GM06990 (cell line): Measurements from ENCODE around the gene HSPA9.

ENCODE experiments used
- DNase-seq: peaks from one replicate; pipeline ENCODE4 v3.0.0-alpha.2; 2011; ENCODE audit not compliant: insufficient read length; ENCODE audit errors: extremely low read depth
- H3K27me3 ChIP-seq: replicated peaks from 2 replicates; pipeline ENCODE4 v1.6.0; 2011; ENCODE audit warnings: low read length; ENCODE audit not compliant: control insufficient read depth, insufficient read depth
- H3K36me3 ChIP-seq: 2 replicates; pipeline ENCODE4 v1.5.1; 2011; ENCODE audit warnings: low read length; ENCODE audit not compliant: control insufficient read depth, insufficient read depth
- H3K4me3 ChIP-seq: replicated peaks from 2 replicates; pipeline ENCODE4 v1.5.1; 2011; ENCODE audit warnings: low read depth, mild to moderate bottlenecking, control low read depth, low read length
- CTCF ChIP-seq: IDR thresholded peaks from 2 replicates; pipeline ENCODE4 v1.5.1; 2011; ENCODE audit warnings: low read length, control low read depth, mild to moderate bottlenecking, inconsistent platforms; ENCODE audit not compliant: insufficient read depth, poor library complexity, severe bottlenecking

The HSPA9 gene

GRCh38 chr5:138575194-138576015 lies at the start of gene HSPA9:
TSS of gene HSPA9 (minus strand) at chr5:138575401. CDS start at chr5:138575318, 83 bp downstream.
- Histone ChIP-seq H3K36me3 (peaks cover 10% of the 10 kb centered on the region), H3K27me3 (no peaks in the 10 kb centered on the region), H3K4me3 (peak within 1 kb of the TSS; percentile 99)
- TF ChIP-seq CTCF = no peak
- peak; percentile 96 for DNase-seq

GRCh38 chr5:138623053-138623452 lies 47.9 kb upstream of the HSPA9 start:
- Histone ChIP-seq H3K36me3 (no peaks in the 10 kb centered on the region), H3K27me3 (no peaks in the 10 kb centered on the region)
- DNase-seq = no peak

GRCh38 chr5:138622051-138622450 lies 46.9 kb upstream of the HSPA9 start:
- no peak for DNase-seq
- Histone ChIP-seq H3K36me3 (no peaks in the 10 kb centered on the region), H3K27me3 (no peaks in the 10 kb centered on the region), H3K4me3 (no peak overlapping the region)
- no peak for TF ChIP-seq CTCF

More at GRCh38 chr5:138623053-138623452, 47.9 kb upstream of the HSPA9 start:
- no peak for TF ChIP-seq CTCF
- H3K4me3 ChIP-seq = no peak overlapping the region

- no peaks in the 10 kb centered on the region for H3K27me3 ChIP-seq
- no peak for DNase-seq
- no peaks in the 10 kb centered on the region for H3K36me3 ChIP-seq
- no peak overlapping the region for H3K4me3 ChIP-seq
- TF ChIP-seq CTCF = no peak
These were observed 45.5 kb upstream of the HSPA9 start for GRCh38 chr5:138620663-138621224.

GRCh38 chr5:138616508-138616907 lies 41.3 kb upstream of the HSPA9 start:
- H3K36me3 ChIP-seq = no peaks in the 10 kb centered on the region
- no peak for TF ChIP-seq CTCF
- no peak overlapping the region for H3K4me3 ChIP-seq
- no peaks in the 10 kb centered on the region; the same call in 1 of the 2 replicates for H3K27me3 ChIP-seq
- DNase-seq = no peak
